ENCODE measurements around the gene PELI2.

Gene PELI2

GRCh38 chr14:56124327-56124726, 6.1 kb downstream of the PELI2 start:
- in situ Hi-C loops (cut with HindIII; ENCODE audit: low sequenced_read_pairs), result no loop called here
- no peak for DNase-seq (ENCODE audit: low read depth)
- H3K4me3 ChIP-seq (ENCODE audit: low read depth, low read length), result no peak overlapping the region
- no peak for TF ChIP-seq CTCF (IDR thresholded peaks at IDR 0.05; ENCODE audit: low read depth, low read length, missing control alignments)

GRCh38 chr14:56125772-56126636, 7.8 kb downstream of the PELI2 start:
- in situ Hi-C loops (cut with HindIII; ENCODE audit: low sequenced_read_pairs), result no loop called here
- no peak for DNase-seq (ENCODE audit: low read depth)
- no peak overlapping the region for H3K4me3 ChIP-seq (ENCODE audit: low read depth, low read length)
- no peak for TF ChIP-seq CTCF (IDR thresholded peaks at IDR 0.05; ENCODE audit: low read depth, low read length, missing control alignments)

- DNase-seq (ENCODE audit: low read depth), result no peak
- in situ Hi-C loops (cut with HindIII; ENCODE audit: low sequenced_read_pairs), result no loop called here
- no peak overlapping the region for H3K4me3 ChIP-seq (ENCODE audit: low read depth, low read length)
- no peak for TF ChIP-seq CTCF (IDR thresholded peaks at IDR 0.05; ENCODE audit: low read depth, low read length, missing control alignments)
These were observed 8.4 kb downstream of the PELI2 start for GRCh38 chr14:56126637-56126913.

GRCh38 chr14:56127156-56127555, 8.9 kb downstream of the PELI2 start:
- in situ Hi-C loops (cut with HindIII; ENCODE audit: low sequenced_read_pairs), result no loop called here
- no peak for TF ChIP-seq CTCF (IDR thresholded peaks at IDR 0.05; ENCODE audit: low read depth, low read length, missing control alignments)
- DNase-seq (ENCODE audit: low read depth), result no peak
- H3K4me3 ChIP-seq (ENCODE audit: low read depth, low read length), result no peak overlapping the region

- TF ChIP-seq CTCF (IDR thresholded peaks at IDR 0.05; ENCODE audit: low read depth, low read length, missing control alignments), result no peak
- H3K4me3 ChIP-seq (ENCODE audit: low read depth, low read length), result no peak overlapping the region
- in situ Hi-C loops (cut with HindIII; ENCODE audit: low sequenced_read_pairs), result no loop called here
- DNase-seq (ENCODE audit: low read depth), result no peak
These were observed 10.9 kb downstream of the PELI2 start for GRCh38 chr14:56129092-56129491.

- no peak for TF ChIP-seq CTCF (IDR thresholded peaks at IDR 0.05; ENCODE audit: low read depth, low read length, missing control alignments)
- in situ Hi-C loops (cut with HindIII; ENCODE audit: low sequenced_read_pairs), result no loop called here
These were observed 11.7 kb downstream of the PELI2 start for GRCh38 chr14:56129933-56130332.

More at GRCh38 chr14:56129933-56130332, 11.7 kb downstream of the PELI2 start:
- no peak for DNase-seq (ENCODE audit: low read depth)
- H3K4me3 ChIP-seq (ENCODE audit: low read depth, low read length), result no peak overlapping the region
